K562 (cell line): Measurements from ENCODE around the gene LRRC4B. TPM values are rescaled to one million over a fixed set of nuclear protein-coding genes. Genes with fewer than 3 reads are reported as not detected.

ENCODE experiments used
- ATAC-seq: fragments of 200-7000 bp; cut with Tn5 transposase; 3 replicates; pipeline ENCODE4 v1.9.1; 2020; ENCODE audit warnings: moderate library complexity
- BruUV-seq: library from RNA; stranded (reverse); fragments of 400-500 nt; replicated peaks from 2 replicates; lab custom pipeline; 2021; lab: Mats Ljungman, UMichigan
- CTCF ChIA-PET: fragments of 300-600 bp; formaldehyde crosslinking; extraction: SDS; loops from one replicate; lab custom pipeline; 2021; ENCODE audit warnings: low intra/inter-chr PET ratio; lab: Yijun Ruan, JAX
- POLR2A ChIA-PET: fragments of 300-600, 350-650 bp; sonication (Branson Sonifier 250); formaldehyde crosslinking; extraction: SDS; loops from one replicate; lab custom pipeline; 2021; ENCODE audit warnings: antibody characterized with exemption, inconsistent platforms; lab: Yijun Ruan, JAX
- DNase-seq, 4 experiments: peaks; one replicate each; pipeline versions ENCODE4 v3.0.0 to v3.0.0-alpha.2; 2011 to 2018; ENCODE audit warnings: low spot score in 3 of 4, mixed read lengths in 3 of 4; ENCODE audit errors: extremely low read depth in 1 of 4
- FAIRE-seq: peaks from 2 replicates; lab custom pipeline; 2011; peaks lifted over from hg19 to GRCh38; lab: Jason Lieb, UNC
- H2AFZ ChIP-seq: 2 replicates; pipeline ENCODE4 v1.6.0; 2011; ENCODE audit warnings: low read depth, low read length, control low read depth, inconsistent platforms
- H3K27ac ChIP-seq: fragments of 200-600 bp; 3 replicates; pipeline ENCODE4 v1.8.0; 2011; ENCODE audit warnings: low read depth, mild to moderate bottlenecking, control low read depth, inconsistent platforms, low read length, moderate library complexity, mixed read lengths; ENCODE audit errors: extremely low read depth
- H3K27me3 ChIP-seq, 2 experiments: fragments of 300-600 bp in 1 of 2; 2 replicates in 1 of 2; 3 replicates in 1 of 2; pipeline versions ENCODE4 v1.6.0 to v1.8.0; 2011; ENCODE audit warnings: inconsistent platforms in 2 of 2, low read length in 2 of 2, mild to moderate bottlenecking in 1 of 2, mixed read lengths in 1 of 2, moderate library complexity in 1 of 2; ENCODE audit not compliant: control insufficient read depth in 2 of 2, insufficient read depth in 2 of 2
- H3K36me3 ChIP-seq: fragments of 300-600 bp; 3 replicates; pipeline ENCODE4 v1.8.0; 2011; ENCODE audit warnings: mild to moderate bottlenecking, low read length, inconsistent platforms; ENCODE audit not compliant: control insufficient read depth, insufficient read depth
- H3K4me1 ChIP-seq, 2 experiments: fragments of 200-600 bp in 1 of 2; replicated peaks in 1 of 2; 2 replicates in 1 of 2; 3 replicates in 1 of 2; pipeline versions ENCODE4 v1.5.1 to v1.8.0; 2011; ENCODE audit warnings: inconsistent platforms in 2 of 2, low read length in 2 of 2, mild to moderate bottlenecking in 1 of 2, mixed read lengths in 1 of 2, moderate library complexity in 1 of 2; ENCODE audit not compliant: control insufficient read depth in 2 of 2, insufficient read depth in 2 of 2
- H3K4me2 ChIP-seq: 2 replicates; pipeline ENCODE4 v1.6.1; 2011; ENCODE audit warnings: low read length, control low read depth, inconsistent platforms, mixed read lengths; ENCODE audit not compliant: insufficient read depth
- H3K4me3 ChIP-seq: fragments of 200-600 bp; sonication (generic), shearing (Covaris generic); 2 replicates; pipeline ENCODE4 v1.5.1; 2016; ENCODE audit warnings: control low read depth, inconsistent platforms
- H3K79me2 ChIP-seq: fragments of 200-600 bp; 3 replicates; pipeline ENCODE4 v1.8.0; 2011; ENCODE audit warnings: low read length, inconsistent platforms; ENCODE audit not compliant: control insufficient read depth, insufficient read depth
- H3K9ac ChIP-seq, 2 experiments: 2 replicates each; pipeline versions ENCODE4 v1.6.0 to v1.6.1; 2011; ENCODE audit warnings: low read depth in 2 of 2, low read length in 2 of 2, control low read depth in 1 of 2, inconsistent platforms in 1 of 2, mild to moderate bottlenecking in 1 of 2, mixed read lengths in 1 of 2; ENCODE audit not compliant: insufficient read depth in 1 of 2
- H3K9me1 ChIP-seq: one replicate; pipeline ENCODE4 v1.6.0; 2011; ENCODE audit warnings: inconsistent platforms, mild to moderate bottlenecking, low read length, moderate library complexity; ENCODE audit not compliant: control insufficient read depth, insufficient read depth
- H3K9me3 ChIP-seq: replicated peaks from 2 replicates; pipeline ENCODE4 v1.5.1; 2011; ENCODE audit warnings: low read depth, low read length, inconsistent platforms; ENCODE audit not compliant: control insufficient read depth, insufficient read depth
- H4K20me1 ChIP-seq: replicated peaks from 2 replicates; pipeline ENCODE4 v1.6.1; 2011; ENCODE audit warnings: low read length, inconsistent platforms, mixed read lengths; ENCODE audit not compliant: control insufficient read depth, insufficient read depth
- KLF1 ChIP-seq: fragments of 450-650 bp; IDR thresholded peaks from 2 replicates; pipeline ENCODE4 v1.6.1; 2016; ENCODE audit warnings: missing genetic modification characterization, missing compliant biosample characterization
- PBX2 ChIP-seq, 2 experiments: IDR thresholded peaks in 1 of 2; conservative IDR thresholded peaks in 1 of 2; 2 replicates each; pipeline ENCODE4 v1.6.1; 2016; ENCODE audit warnings: low read depth in 2 of 2, mild to moderate bottlenecking in 1 of 2, missing compliant biosample characterization in 1 of 2, missing genetic modification characterization in 1 of 2, moderate library complexity in 1 of 2
- POLR2G ChIP-seq: fragments of 200-400 bp; formaldehyde crosslinking; IDR thresholded peaks from 2 replicates; pipeline ENCODE4 v1.6.1; 2017; ENCODE audit warnings: low read depth, mild to moderate bottlenecking, antibody characterized with exemption, low read length, moderate library complexity
- SMAD2 ChIP-seq: fragments of 150-350 bp; IDR thresholded peaks from 2 replicates; pipeline ENCODE4 v1.6.1; 2014; ENCODE audit warnings: low read depth, mild to moderate bottlenecking, low read length
- STAG1 ChIP-seq: sonication (generic); formaldehyde crosslinking; IDR thresholded peaks from 2 replicates; pipeline ENCODE4 v1.5.0; 2020; ENCODE audit warnings: missing genetic modification reagents, borderline replicate concordance
- ZNF224 ChIP-seq: sonication (generic); formaldehyde crosslinking; IDR thresholded peaks from 2 replicates; pipeline ENCODE4 v1.8.0; 2022; ENCODE audit warnings: mild to moderate bottlenecking, missing genetic modification reagents
- WGBS: fragments of 100-300 bp; shearing (Covaris generic); methylation state at CpG from one replicate; pipeline ENCODE4 v1.1.6; 2016; ENCODE audit warnings: low coverage, mixed read lengths; ENCODE audit not compliant: insufficient coverage; ENCODE audit errors: missing lambda C conversion rate; 5-methylcytosine and 5-hydroxymethylcytosine counted together
- in situ Hi-C: fragments of 300-500 bp; cut with MboI; formaldehyde crosslinking; loops from 4 replicates; pipeline ENCODE4 v1.15.0; 2018; ENCODE audit warnings: inconsistent platforms, mixed read lengths
- intact Hi-C: fragments of 100-400 bp; cut with micrococcal nuclease; formaldehyde crosslinking; loops from 2 replicates; pipeline ENCODE4 v1.14.2; 2022
- polyA plus RNA-seq, 8 experiments: library from polyadenylated mRNA; depleted of rRNA in 4 of 8; stranded (reverse) in 5 of 8; unstranded in 3 of 8; fragments of >200 nt; fragmentation: Nextera tagmentation in 2 of 8; fragmentation: Illumina TruSeq in 1 of 8; extraction: Ambion mirVana in 2 of 8; extraction: Trizol in 1 of 8; gene quantifications; 2 replicates each; pipeline versions ENCODE4 v1.2.1 to v1.2.3, GENCODE V29; 2011 to 2014; ENCODE audit warnings: inconsistent platforms in 1 of 8, missing spikeins in 1 of 8
- total RNA-seq, 7 experiments: library from RNA; depleted of rRNA in 6 of 7; stranded (reverse); fragments of >200 nt in 6 of 7; fragmentation: Illumina TruSeq in 2 of 7; extraction: Trizol in 2 of 7; gene quantifications; 2 replicates each; pipeline versions ENCODE4 v1.2.1 to v1.2.3, GENCODE V29; 2011 to 2021; ENCODE audit warnings: low replicate concordance in 1 of 7
- TF ChIP-seq, protein P1 (sequence below): sonication (generic); formaldehyde crosslinking; IDR thresholded peaks from 2 replicates; pipeline ENCODE4 v1.8.0; 2023; ENCODE audit warnings: mild to moderate bottlenecking, missing genetic modification reagents
- TF ChIP-seq, protein P2 (sequence below): fragments of 200-400 bp; formaldehyde crosslinking; IDR thresholded peaks from 2 replicates; pipeline ENCODE4 v1.6.1; 2017; ENCODE audit warnings: mild to moderate bottlenecking, low read depth, low read length, moderate library complexity
- TF ChIP-seq, protein P3 (sequence below): fragments of 450-650 bp; formaldehyde crosslinking; IDR thresholded peaks from 2 replicates; pipeline ENCODE4 v1.4.0; 2022; ENCODE audit warnings: mild to moderate bottlenecking, moderate library complexity
- TF ChIP-seq, protein P4 (sequence below), 2 experiments: fragments of 450-650 bp in 1 of 2; sonication (generic) in 1 of 2; formaldehyde crosslinking; conservative IDR thresholded peaks; 2 replicates each; pipeline versions ENCODE4 v1.4.0 to v1.8.1; 2020 to 2022; ENCODE audit warnings: mild to moderate bottlenecking in 1 of 2, missing genetic modification reagents in 1 of 2

Gene LRRC4B
- total and polyA plus RNA-seq, 9 of the 15 experiments (the other 6 are each of a cell fraction or from before 2014, with no cell fraction given): 0.18 to 9.6 (median 2.9) TPM; not detected in 2

DNA sequence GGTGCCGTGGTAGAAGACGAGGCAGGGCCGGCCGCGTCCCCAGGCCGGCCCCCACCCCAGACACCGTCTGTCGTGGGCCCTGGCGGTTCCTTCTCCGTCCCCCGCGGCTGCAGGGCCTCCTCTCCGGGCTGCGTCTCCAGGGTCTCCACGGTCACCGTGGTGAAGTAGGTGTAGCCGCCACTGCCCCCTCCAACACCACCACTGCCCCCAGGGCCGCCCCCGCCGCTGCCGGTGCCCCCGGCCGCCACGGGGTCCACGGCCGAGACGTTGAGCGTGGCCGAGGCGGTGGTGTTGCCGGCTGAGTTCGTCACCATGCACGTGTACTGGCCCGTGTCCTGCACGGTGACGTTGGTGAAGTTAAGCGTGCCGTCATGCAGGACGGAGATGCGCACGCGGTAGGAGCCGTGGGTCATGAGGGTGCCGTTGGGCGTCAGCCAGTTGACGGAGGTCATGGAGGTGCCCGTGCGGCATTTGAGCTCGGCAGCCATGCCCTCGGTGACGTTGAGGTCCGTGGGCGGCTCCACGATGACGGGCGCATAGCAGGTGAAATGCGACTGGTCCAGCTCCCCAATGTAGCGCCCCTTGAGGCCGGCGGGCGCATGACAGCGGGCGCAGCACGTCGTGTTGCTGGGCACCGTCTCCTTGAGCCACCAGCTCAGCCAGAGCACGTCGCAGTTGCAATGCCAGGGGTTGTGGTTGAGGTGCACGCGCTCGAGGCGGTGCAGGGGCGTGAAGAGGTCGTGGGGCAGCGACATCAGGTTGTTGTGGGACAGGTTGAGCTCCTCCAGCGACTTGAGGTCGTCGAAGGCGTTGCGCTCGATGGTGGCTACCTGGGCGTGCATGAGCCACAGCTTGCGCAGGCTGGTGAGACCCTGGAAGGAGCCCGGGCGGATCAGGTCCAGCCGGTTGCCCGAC, 49.9 kb downstream of the LRRC4B start (continued):
- TF ChIP-seq KLF1 (tag) (no peak), PBX2 (CRISPR knock-in tag; IDR thresholded peaks at IDR 0.05; ENCODE audit: low read depth) (no peak), PBX2 (tag; conservative IDR thresholded peaks at IDR 0.05; ENCODE audit: low read depth) (no peak)
- TF ChIP-seq, protein P1, sequence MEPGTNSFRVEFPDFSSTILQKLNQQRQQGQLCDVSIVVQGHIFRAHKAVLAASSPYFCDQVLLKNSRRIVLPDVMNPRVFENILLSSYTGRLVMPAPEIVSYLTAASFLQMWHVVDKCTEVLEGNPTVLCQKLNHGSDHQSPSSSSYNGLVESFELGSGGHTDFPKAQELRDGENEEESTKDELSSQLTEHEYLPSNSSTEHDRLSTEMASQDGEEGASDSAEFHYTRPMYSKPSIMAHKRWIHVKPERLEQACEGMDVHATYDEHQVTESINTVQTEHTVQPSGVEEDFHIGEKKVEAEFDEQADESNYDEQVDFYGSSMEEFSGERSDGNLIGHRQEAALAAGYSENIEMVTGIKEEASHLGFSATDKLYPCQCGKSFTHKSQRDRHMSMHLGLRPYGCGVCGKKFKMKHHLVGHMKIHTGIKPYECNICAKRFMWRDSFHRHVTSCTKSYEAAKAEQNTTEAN (CRISPR knock-in tag): no peak

- H3K36me3 ChIP-seq: no peaks in the 10 kb centered on the region
- ChIA-PET CTCF (no interaction called here), POLR2A (no interaction called here)
- WGBS: 77% methylated on average over 6 of the region's 37 CpGs
- in situ Hi-C loops (no loop called here), intact Hi-C loops (no loop called here)
- ATAC-seq (no peak), DNase-seq (no peak), FAIRE-seq (no peak)
- H3K4me1 ChIP-seq: peaks cover 0 to 37% of the 10 kb centered on the region in 2 experiments; a peak in 2 of 5 replicates
- H3K9me1 ChIP-seq: no peaks in the 10 kb centered on the region
- H3K9ac ChIP-seq: no peak overlapping the region
- H4K20me1 ChIP-seq: no peaks in the 10 kb centered on the region
- H3K79me2 ChIP-seq: no peaks in the 10 kb centered on the region
- no peak overlapping the region for H3K4me3 ChIP-seq
- H3K27me3 ChIP-seq: no peaks in the 10 kb centered on the region
- H3K27ac ChIP-seq: no peak overlapping the region
- H2AFZ ChIP-seq: no peak overlapping the region
- no peak overlapping the region for H3K4me2 ChIP-seq
- H3K9me3 ChIP-seq: no peaks in the 10 kb centered on the region
- no TSS peak for BruUV-seq
- TF ChIP-seq POLR2G (peak; percentile 19; the same call in 1 of the 2 replicates), STAG1 (CRISPR knock-in tag) (no peak), SMAD2 (no peak), ZNF224 (CRISPR knock-in tag) (no peak)
- TF ChIP-seq, protein P2, sequence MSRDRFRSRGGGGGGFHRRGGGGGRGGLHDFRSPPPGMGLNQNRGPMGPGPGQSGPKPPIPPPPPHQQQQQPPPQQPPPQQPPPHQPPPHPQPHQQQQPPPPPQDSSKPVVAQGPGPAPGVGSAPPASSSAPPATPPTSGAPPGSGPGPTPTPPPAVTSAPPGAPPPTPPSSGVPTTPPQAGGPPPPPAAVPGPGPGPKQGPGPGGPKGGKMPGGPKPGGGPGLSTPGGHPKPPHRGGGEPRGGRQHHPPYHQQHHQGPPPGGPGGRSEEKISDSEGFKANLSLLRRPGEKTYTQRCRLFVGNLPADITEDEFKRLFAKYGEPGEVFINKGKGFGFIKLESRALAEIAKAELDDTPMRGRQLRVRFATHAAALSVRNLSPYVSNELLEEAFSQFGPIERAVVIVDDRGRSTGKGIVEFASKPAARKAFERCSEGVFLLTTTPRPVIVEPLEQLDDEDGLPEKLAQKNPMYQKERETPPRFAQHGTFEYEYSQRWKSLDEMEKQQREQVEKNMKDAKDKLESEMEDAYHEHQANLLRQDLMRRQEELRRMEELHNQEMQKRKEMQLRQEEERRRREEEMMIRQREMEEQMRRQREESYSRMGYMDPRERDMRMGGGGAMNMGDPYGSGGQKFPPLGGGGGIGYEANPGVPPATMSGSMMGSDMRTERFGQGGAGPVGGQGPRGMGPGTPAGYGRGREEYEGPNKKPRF: no peak
- TF ChIP-seq, protein P3, sequence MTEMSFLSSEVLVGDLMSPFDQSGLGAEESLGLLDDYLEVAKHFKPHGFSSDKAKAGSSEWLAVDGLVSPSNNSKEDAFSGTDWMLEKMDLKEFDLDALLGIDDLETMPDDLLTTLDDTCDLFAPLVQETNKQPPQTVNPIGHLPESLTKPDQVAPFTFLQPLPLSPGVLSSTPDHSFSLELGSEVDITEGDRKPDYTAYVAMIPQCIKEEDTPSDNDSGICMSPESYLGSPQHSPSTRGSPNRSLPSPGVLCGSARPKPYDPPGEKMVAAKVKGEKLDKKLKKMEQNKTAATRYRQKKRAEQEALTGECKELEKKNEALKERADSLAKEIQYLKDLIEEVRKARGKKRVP (CRISPR knock-in tag): no peak
- TF ChIP-seq, protein P4, sequence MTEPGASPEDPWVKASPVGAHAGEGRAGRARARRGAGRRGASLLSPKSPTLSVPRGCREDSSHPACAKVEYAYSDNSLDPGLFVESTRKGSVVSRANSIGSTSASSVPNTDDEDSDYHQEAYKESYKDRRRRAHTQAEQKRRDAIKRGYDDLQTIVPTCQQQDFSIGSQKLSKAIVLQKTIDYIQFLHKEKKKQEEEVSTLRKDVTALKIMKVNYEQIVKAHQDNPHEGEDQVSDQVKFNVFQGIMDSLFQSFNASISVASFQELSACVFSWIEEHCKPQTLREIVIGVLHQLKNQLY (CRISPR knock-in tag; conservative IDR thresholded peaks at IDR 0.05): no peak
Observed at GRCh38 chr19:50517704-50518075, 50.5 kb downstream of the LRRC4B start.
